Measurements from ENCODE around the gene GJA5.

GJA5 gene

DNA sequence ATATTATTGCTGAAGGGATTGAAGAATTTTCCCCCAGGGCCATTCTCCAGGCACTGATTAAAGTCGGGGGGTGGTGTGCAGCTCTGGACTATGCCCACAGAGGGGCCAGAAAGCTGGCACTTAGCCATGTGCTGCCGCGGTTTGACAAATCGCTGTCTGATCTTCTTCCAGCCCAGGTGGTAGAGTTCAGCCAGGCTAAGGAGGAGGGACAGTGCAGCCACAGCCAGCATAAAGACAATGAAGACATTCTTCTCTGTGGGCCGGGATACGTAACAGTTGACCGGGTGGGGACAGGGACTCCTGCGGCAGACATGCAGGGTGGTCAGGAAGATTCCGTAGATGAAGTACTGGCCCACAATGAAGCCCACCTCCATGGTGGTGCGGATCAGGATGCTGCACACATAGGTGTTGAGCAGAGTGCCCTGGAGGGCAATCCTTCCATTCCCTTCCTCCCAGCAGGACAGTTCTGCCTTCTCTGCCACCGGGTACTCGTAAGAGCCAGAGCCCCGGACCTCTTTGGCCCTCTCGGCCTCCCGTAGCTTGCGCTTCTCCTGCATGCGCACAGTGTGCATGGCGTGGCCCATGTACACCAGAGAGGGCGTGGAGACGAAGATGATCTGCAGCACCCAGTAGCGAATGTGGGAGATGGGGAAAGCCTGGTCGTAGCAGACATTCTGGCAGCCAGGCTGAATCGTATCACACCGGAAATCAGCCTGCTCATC, 1.9 kb downstream of the GJA5 start:
- TF ChIP-seq POLR2A (IDR thresholded peaks at IDR 0.05; ENCODE audit: extremely low read depth, insufficient read length) (no peak), MYC (IDR thresholded peaks at IDR 0.05; ENCODE audit: low read depth, low read length) (no peak)
- TF ChIP-seq, protein P1, sequence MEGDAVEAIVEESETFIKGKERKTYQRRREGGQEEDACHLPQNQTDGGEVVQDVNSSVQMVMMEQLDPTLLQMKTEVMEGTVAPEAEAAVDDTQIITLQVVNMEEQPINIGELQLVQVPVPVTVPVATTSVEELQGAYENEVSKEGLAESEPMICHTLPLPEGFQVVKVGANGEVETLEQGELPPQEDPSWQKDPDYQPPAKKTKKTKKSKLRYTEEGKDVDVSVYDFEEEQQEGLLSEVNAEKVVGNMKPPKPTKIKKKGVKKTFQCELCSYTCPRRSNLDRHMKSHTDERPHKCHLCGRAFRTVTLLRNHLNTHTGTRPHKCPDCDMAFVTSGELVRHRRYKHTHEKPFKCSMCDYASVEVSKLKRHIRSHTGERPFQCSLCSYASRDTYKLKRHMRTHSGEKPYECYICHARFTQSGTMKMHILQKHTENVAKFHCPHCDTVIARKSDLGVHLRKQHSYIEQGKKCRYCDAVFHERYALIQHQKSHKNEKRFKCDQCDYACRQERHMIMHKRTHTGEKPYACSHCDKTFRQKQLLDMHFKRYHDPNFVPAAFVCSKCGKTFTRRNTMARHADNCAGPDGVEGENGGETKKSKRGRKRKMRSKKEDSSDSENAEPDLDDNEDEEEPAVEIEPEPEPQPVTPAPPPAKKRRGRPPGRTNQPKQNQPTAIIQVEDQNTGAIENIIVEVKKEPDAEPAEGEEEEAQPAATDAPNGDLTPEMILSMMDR (IDR thresholded peaks at IDR 0.05; ENCODE audit: low read depth, low read length) = no peak
- TF ChIP-seq, protein P2, sequence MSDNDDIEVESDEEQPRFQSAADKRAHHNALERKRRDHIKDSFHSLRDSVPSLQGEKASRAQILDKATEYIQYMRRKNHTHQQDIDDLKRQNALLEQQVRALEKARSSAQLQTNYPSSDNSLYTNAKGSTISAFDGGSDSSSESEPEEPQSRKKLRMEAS (IDR thresholded peaks at IDR 0.05; ENCODE audit: low read depth, low read length) = no peak
- no peak for DNase-seq (ENCODE audit: low read depth)
- no peak overlapping the region for H3K4me3 ChIP-seq (ENCODE audit: low read depth, low read length)

DNA sequence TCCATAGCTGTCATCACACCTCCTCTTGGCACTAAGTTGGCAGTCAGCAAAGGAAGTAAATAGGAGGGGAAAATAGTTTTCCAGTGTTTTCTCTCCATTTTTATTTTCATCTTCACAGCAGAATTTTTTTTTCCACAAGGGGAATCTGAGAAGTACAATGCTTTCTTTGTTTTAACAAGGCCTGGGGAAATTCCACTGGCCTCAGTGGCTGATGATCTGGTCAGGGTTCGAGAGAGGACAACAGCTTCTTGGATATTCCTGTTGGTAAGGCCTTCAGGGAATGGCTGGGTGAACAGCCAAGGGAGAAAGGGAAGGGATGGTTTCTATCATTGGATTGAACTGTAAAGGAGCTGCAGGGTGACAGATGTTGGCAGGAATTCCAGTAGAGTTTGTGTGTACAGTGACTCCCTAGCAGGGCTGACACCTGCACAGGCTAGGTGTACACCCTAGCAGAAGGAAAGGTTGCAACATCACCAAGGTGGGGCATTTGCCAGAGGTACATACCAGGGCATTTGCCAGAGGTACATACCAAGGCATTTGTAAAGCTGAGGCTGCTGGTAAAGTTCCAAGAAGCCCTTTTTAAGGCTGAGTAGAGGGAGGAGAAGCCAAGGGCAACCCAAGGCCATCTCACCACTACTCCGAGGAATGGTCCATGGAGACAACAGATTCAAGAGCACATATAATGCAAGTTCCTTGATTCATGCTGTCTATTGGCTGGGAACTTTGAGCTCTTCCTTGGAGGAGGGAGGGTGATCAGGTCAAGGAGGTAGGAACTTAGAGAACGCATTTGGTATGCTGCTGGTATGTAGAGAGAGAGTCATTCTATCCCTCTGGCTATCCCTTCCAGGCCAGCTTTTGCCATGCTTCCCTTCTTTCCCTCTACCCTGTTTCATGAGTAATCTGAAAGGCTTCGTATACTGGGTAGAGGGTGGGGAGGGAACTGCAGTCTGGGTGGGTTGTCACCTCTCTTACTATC, 3.1 kb downstream of the GJA5 start:
- TF ChIP-seq POLR2A (IDR thresholded peaks at IDR 0.05; ENCODE audit: extremely low read depth, insufficient read length) (no peak), MYC (IDR thresholded peaks at IDR 0.05; ENCODE audit: low read depth, low read length) (no peak)
- TF ChIP-seq, protein P2 (IDR thresholded peaks at IDR 0.05; ENCODE audit: low read depth, low read length) = no peak
- TF ChIP-seq, protein P1 (IDR thresholded peaks at IDR 0.05; ENCODE audit: low read depth, low read length) = no peak
- no peak overlapping the region for H3K4me3 ChIP-seq (ENCODE audit: low read depth, low read length)
- DNase-seq (ENCODE audit: low read depth) = no peak

DNA sequence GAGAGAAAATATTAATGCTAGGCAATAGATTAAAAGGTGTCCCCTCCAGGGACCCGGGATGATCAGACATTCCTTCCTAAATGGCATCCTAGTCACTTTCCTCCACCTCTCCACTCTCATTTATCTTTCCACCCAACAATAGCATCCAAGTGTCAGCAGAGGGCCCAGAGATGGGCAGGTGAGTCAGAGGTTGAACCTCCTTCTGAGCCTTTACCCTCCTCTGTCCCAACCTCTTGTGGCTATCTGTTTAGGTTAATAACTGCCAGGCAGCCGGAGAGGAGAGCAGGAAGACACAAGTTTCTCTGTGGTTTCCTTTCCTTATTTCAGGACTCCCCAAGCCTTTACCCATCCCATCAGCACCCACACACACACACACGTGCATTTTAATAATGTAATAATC, 4.1 kb downstream of the GJA5 start:
- no peak overlapping the region for H3K4me3 ChIP-seq (ENCODE audit: low read depth, low read length)
- no peak for DNase-seq (ENCODE audit: low read depth)

DNA sequence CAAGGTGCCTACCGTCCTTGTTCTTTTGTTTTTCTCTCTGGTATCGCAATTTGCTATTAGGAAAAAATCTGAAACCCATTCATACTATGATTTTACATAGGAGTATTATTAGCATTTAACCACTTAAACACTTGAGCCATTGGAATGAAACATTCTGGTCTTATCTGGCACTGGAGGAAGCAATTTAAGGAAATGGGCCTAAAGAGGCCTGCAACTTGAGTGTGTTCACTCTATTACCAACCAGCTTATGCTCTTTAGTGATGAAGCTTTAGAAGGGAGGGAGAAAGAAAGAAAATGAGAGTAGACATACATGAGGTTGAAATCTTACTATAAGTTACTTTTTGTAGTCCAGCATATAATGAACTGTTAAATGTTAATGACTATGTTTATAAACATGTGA, 5.7 kb downstream of the GJA5 start:
- H3K4me3 ChIP-seq (ENCODE audit: low read depth, low read length) = no peak overlapping the region
- TF ChIP-seq, protein P1 (IDR thresholded peaks at IDR 0.05; ENCODE audit: low read depth, low read length) = no peak
- DNase-seq (ENCODE audit: low read depth) = no peak

More for the DNA sequence above, 4.1 kb downstream of the GJA5 start:
- TF ChIP-seq, protein P1 (IDR thresholded peaks at IDR 0.05; ENCODE audit: low read depth, low read length) = no peak
- TF ChIP-seq, protein P2 (IDR thresholded peaks at IDR 0.05; ENCODE audit: low read depth, low read length) = no peak
- TF ChIP-seq MYC (IDR thresholded peaks at IDR 0.05; ENCODE audit: low read depth, low read length) (no peak), POLR2A (IDR thresholded peaks at IDR 0.05; ENCODE audit: extremely low read depth, insufficient read length) (no peak)

DNA sequence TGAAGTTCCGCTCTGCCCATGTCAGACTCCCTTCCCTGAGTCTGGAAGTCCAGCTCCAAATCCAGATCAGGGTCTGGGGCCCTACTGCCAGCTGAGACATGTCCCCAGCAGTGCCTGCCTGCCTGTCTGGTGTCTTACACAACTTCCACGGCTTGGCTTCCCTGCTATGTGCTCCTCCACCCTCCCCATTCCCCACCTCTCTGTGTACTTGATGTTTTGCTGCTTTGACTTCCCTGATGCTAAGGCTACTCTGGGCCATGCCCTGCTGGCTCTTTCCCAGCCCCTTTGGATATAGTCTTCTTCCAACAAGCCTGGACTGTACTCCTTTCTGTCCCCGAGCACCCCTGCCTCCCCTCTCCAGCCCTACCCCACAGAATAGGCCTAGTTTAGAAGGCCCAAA, 7.3 kb downstream of the GJA5 start:
- no peak for DNase-seq (ENCODE audit: low read depth)
- TF ChIP-seq, protein P1 (IDR thresholded peaks at IDR 0.05; ENCODE audit: low read depth, low read length) = no peak
- no peak for TF ChIP-seq MYC (IDR thresholded peaks at IDR 0.05; ENCODE audit: low read depth, low read length)
- no peak for TF ChIP-seq POLR2A (IDR thresholded peaks at IDR 0.05; ENCODE audit: extremely low read depth, insufficient read length)
- TF ChIP-seq, protein P2 (IDR thresholded peaks at IDR 0.05; ENCODE audit: low read depth, low read length) = no peak
- H3K4me3 ChIP-seq (ENCODE audit: low read depth, low read length) = no peak overlapping the region

Data from NB4 (cell line).